Skeletal muscle cell (primary cell): Measurements from ENCODE around the gene TOB1.
"Not testable (repeated sequence)": the region's sequence is repeated elsewhere in the genome, so short reads cannot be mapped to it uniquely, and the experiment has no call there.

ENCODE experiments used
- DNase-seq: peaks from one replicate; pipeline ENCODE4 v3.0.0-alpha.2; 2010; ENCODE audit warnings: low read depth
- H3K4me3 ChIP-seq: 2 replicates; pipeline ENCODE4 v1.5.1; 2011; ENCODE audit warnings: low read depth, mild to moderate bottlenecking, control low read depth, low read length, moderate library complexity

TOB1 gene

GRCh38 chr17:50899005-50899460, 32.9 kb upstream of the TOB1 start:
- H3K4me3 ChIP-seq: no peak overlapping the region
- DNase-seq: no peak

GRCh38 chr17:50898369-50899004, 32.3 kb upstream of the TOB1 start:
- no peak overlapping the region for H3K4me3 ChIP-seq
- no peak for DNase-seq

GRCh38 chr17:50894513-50894912, 28.4 kb upstream of the TOB1 start:
- H3K4me3 ChIP-seq, DNase-seq: not testable (repeated sequence)

- DNase-seq: no peak
- H3K4me3 ChIP-seq: no peak overlapping the region
Measured at GRCh38 chr17:50893183-50893993, 27.2 kb upstream of the TOB1 start.

GRCh38 chr17:50892101-50892776, 26.1 kb upstream of the TOB1 start:
- no peak overlapping the region for H3K4me3 ChIP-seq
- DNase-seq: no peak

- H3K4me3 ChIP-seq: no peak overlapping the region
- DNase-seq: no peak
Measured at GRCh38 chr17:50891577-50891989, 25.4 kb upstream of the TOB1 start.

- DNase-seq: no peak
- H3K4me3 ChIP-seq: no peak overlapping the region
Measured at GRCh38 chr17:50890675-50891516, 24.7 kb upstream of the TOB1 start.

GRCh38 chr17:50889528-50890118, 23.5 kb upstream of the TOB1 start:
- no peak overlapping the region for H3K4me3 ChIP-seq
- DNase-seq: no peak

GRCh38 chr17:50887705-50888245, 21.6 kb upstream of the TOB1 start:
- no peak for DNase-seq
- no peak overlapping the region for H3K4me3 ChIP-seq

GRCh38 chr17:50884439-50885311, 18.5 kb upstream of the TOB1 start:
- H3K4me3 ChIP-seq: no peak overlapping the region
- no peak for DNase-seq

- no peak for DNase-seq
Measured at GRCh38 chr17:50883850-50884438, 17.8 kb upstream of the TOB1 start.

GRCh38 chr17:50882851-50883250, 16.7 kb upstream of the TOB1 start:
- no peak overlapping the region for H3K4me3 ChIP-seq
- DNase-seq: no peak

More at GRCh38 chr17:50883850-50884438, 17.8 kb upstream of the TOB1 start:
- no peak overlapping the region for H3K4me3 ChIP-seq

- DNase-seq: no peak
- H3K4me3 ChIP-seq: no peak overlapping the region
Measured at GRCh38 chr17:50881182-50881581, 15.0 kb upstream of the TOB1 start.

GRCh38 chr17:50879086-50879485, 12.9 kb upstream of the TOB1 start:
- H3K4me3 ChIP-seq: no peak overlapping the region
- no peak for DNase-seq

GRCh38 chr17:50877838-50878237, 11.7 kb upstream of the TOB1 start:
- DNase-seq: no peak
- H3K4me3 ChIP-seq: no peak overlapping the region

- DNase-seq, H3K4me3 ChIP-seq: not testable (repeated sequence)
Measured at GRCh38 chr17:50877042-50877441, 10.9 kb upstream of the TOB1 start.

- DNase-seq: no peak
- no peak overlapping the region for H3K4me3 ChIP-seq
Measured at GRCh38 chr17:50875074-50875473, 8.9 kb upstream of the TOB1 start.
